Measurements from ENCODE around the gene HBZ.
"Not testable (repeated sequence)": the region's sequence is repeated elsewhere in the genome, so short reads cannot be mapped to it uniquely, and the experiment has no call there.

Gene HBZ

DNA sequence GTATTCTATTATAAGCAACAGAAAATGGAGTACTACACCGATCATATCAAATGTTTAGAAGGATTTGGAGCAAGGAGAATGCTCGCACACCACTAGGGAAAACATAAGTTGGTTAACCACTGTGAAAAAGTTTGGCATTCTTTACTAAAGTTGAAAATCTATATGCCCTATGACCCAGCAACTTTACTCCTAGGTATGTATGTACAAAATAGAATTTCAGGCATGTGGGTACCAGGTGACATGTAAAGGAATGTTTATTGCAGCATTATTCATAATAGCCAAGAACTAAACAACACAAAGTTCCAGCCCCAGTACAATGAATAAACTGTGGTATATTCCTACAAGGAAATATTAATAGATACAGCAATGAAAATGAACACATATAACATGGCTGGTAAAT lies 5.8 kb upstream of the HBZ start:
- no peaks in the 10 kb centered on the region for H4K20me1 ChIP-seq (ENCODE audit: insufficient read depth, low read length)
- no peak overlapping the region for H3K4me2 ChIP-seq (ENCODE audit: low read depth, low read length)
- no peaks in the 10 kb centered on the region for H3K9me3 ChIP-seq (replicated peaks; ENCODE audit: insufficient read depth, low read length)
- no peaks in the 10 kb centered on the region for H3K79me2 ChIP-seq (ENCODE audit: low read length)
- H2AFZ ChIP-seq (ENCODE audit: low read length): no peak overlapping the region
- no peaks in the 10 kb centered on the region for H3F3A ChIP-seq (ENCODE audit: insufficient read depth, low read length)
- no peak for DNase-seq
- TF ChIP-seq, protein P1, sequence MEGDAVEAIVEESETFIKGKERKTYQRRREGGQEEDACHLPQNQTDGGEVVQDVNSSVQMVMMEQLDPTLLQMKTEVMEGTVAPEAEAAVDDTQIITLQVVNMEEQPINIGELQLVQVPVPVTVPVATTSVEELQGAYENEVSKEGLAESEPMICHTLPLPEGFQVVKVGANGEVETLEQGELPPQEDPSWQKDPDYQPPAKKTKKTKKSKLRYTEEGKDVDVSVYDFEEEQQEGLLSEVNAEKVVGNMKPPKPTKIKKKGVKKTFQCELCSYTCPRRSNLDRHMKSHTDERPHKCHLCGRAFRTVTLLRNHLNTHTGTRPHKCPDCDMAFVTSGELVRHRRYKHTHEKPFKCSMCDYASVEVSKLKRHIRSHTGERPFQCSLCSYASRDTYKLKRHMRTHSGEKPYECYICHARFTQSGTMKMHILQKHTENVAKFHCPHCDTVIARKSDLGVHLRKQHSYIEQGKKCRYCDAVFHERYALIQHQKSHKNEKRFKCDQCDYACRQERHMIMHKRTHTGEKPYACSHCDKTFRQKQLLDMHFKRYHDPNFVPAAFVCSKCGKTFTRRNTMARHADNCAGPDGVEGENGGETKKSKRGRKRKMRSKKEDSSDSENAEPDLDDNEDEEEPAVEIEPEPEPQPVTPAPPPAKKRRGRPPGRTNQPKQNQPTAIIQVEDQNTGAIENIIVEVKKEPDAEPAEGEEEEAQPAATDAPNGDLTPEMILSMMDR (IDR thresholded peaks at IDR 0.05; ENCODE audit: low read length): no peak
- TF ChIP-seq EZH2phosphoT487 (IDR thresholded peaks at IDR 0.05; ENCODE audit: low read length) (no peak), EZH2 (optimal IDR thresholded peaks at IDR 0.05; ENCODE audit: low read depth, low read length) (no peak)
- H3K9me2 ChIP-seq (replicated peaks; ENCODE audit: insufficient read depth, low read length): no peaks in the 10 kb centered on the region
- H3K36me3 ChIP-seq (replicated peaks; ENCODE audit: insufficient read depth, low read length): no peaks in the 10 kb centered on the region
- H3K27ac ChIP-seq (ENCODE audit: low read length): no peak overlapping the region
- peaks cover 55% of the 10 kb centered on the region for H3K27me3 ChIP-seq (replicated peaks; ENCODE audit: insufficient read depth, low read length)
- H3K4me3 ChIP-seq (ENCODE audit: low read length): no peak overlapping the region
- H3K9ac ChIP-seq (ENCODE audit: low read length): no peak overlapping the region
- H3K4me1 ChIP-seq (ENCODE audit: low read length): no peaks in the 10 kb centered on the region

DNA sequence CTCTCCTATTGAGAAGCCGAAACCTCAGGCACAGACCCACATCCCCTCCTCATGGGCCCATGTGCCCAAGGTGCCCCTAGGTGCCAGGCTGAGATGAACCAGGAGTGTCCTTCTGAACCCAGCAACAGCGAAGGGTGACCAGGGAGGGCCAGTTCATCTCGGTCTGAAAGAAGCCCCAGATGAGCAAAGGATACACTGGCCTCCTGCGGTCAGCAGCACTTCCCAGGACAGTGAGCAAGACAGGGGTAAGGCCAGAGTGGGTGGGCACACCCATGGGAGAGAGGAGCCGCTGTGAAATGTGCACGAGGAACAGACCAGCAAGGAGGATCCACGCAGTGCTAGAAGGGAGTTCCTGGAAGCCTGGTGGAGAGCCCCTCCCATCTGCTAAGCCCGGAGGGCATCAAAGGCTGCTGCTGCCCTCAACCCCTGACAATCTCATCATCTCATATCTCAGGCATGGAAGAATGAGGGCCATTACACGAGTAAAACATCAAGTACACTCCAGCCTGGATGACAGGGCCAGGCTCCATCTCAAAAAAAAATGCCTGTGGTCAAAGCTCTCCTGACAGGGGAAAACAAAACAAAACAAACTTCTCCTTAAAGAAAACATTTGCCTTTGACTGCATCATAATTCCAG lies 3.3 kb upstream of the HBZ start:
- H3K4me3 ChIP-seq (ENCODE audit: low read length): no peak overlapping the region

DNA sequence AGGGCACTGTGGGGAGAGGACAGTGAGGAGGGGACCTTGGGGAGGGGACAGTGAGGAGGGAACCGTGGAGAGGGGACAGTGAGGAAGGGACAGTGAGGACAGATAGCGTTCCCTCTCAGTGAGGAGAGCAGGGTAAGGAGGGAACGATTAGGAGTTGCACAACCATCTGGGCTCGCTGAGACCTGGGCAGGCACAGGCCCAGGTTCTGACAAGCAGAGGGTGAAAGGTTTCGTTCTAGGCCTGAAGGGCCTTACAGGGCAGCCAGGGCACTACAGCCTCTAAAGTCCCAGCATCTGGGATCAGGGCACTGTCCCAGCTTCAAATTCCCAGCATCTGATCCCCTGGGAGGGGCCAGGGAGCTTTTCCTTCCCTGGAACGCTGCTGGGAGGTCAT lies 681 bp downstream of the HBZ start:
- H3K79me2 ChIP-seq (ENCODE audit: low read length); H3K4me3 ChIP-seq (ENCODE audit: low read length); H3K9ac ChIP-seq (ENCODE audit: low read length); H3K4me2 ChIP-seq (ENCODE audit: low read depth, low read length); H2AFZ ChIP-seq (ENCODE audit: low read length); H3K9me3 ChIP-seq (replicated peaks; ENCODE audit: insufficient read depth, low read length); H3K4me1 ChIP-seq (ENCODE audit: low read length); H3K9me2 ChIP-seq (replicated peaks; ENCODE audit: insufficient read depth, low read length); DNase-seq; H4K20me1 ChIP-seq (ENCODE audit: insufficient read depth, low read length); H3F3A ChIP-seq (ENCODE audit: insufficient read depth, low read length); H3K36me3 ChIP-seq (replicated peaks; ENCODE audit: insufficient read depth, low read length); H3K27ac ChIP-seq (ENCODE audit: low read length): not testable (repeated sequence)
- H3K27me3 ChIP-seq (replicated peaks; ENCODE audit: insufficient read depth, low read length): peaks cover 65% of the 10 kb centered on the region

More for the DNA sequence above, 3.3 kb upstream of the HBZ start:
- Histone ChIP-seq H4K20me1 (ENCODE audit: insufficient read depth, low read length) (no peaks in the 10 kb centered on the region), H3K4me2 (ENCODE audit: low read depth, low read length) (no peak overlapping the region), H3K79me2 (ENCODE audit: low read length) (no peaks in the 10 kb centered on the region), H3K27me3 (replicated peaks; ENCODE audit: insufficient read depth, low read length) (peaks cover 59% of the 10 kb centered on the region), H3K9ac (ENCODE audit: low read length) (no peak overlapping the region), H2AFZ (ENCODE audit: low read length) (no peak overlapping the region), H3K9me3 (replicated peaks; ENCODE audit: insufficient read depth, low read length) (no peaks in the 10 kb centered on the region), H3K9me2 (replicated peaks; ENCODE audit: insufficient read depth, low read length) (no peaks in the 10 kb centered on the region), H3F3A (ENCODE audit: insufficient read depth, low read length) (no peaks in the 10 kb centered on the region), H3K4me1 (ENCODE audit: low read length) (no peaks in the 10 kb centered on the region), H3K36me3 (replicated peaks; ENCODE audit: insufficient read depth, low read length) (no peaks in the 10 kb centered on the region), H3K27ac (ENCODE audit: low read length) (no peak overlapping the region)
- TF ChIP-seq, protein P1 (IDR thresholded peaks at IDR 0.05; ENCODE audit: low read length): no peak
- TF ChIP-seq EZH2 (optimal IDR thresholded peaks at IDR 0.05; ENCODE audit: low read depth, low read length) (no peak), EZH2phosphoT487 (IDR thresholded peaks at IDR 0.05; ENCODE audit: low read length) (no peak)
- no peak for DNase-seq

DNA sequence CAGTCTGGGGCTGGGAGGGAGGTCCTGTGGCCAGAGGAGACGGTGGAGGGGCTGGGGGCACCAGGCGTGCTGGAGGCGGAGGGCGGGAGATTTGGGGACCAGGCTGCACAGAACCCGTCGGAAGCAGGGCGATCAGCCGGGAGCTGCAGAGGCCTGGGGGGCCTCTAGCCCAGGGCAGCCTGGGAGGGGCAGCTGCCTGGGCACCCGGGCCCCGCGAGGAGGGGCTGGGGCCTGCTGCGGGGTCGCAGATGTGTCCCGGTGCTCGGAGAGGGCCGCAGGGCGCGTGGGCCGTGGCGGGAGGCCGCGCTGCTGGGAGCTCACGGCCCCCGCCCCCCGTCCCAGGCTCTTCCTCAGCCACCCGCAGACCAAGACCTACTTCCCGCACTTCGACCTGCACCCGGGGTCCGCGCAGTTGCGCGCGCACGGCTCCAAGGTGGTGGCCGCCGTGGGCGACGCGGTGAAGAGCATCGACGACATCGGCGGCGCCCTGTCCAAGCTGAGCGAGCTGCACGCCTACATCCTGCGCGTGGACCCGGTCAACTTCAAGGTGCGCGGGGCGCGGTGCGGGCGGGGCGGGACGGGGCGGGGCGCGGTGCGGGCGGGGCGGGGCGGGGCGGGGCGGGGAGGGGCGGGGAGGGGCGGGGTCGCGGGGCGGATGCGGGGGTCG lies 1.2 kb downstream of the HBZ start:
- DNase-seq; H3K9ac ChIP-seq (ENCODE audit: low read length); H3K4me2 ChIP-seq (ENCODE audit: low read depth, low read length); H2AFZ ChIP-seq (ENCODE audit: low read length); H3F3A ChIP-seq (ENCODE audit: insufficient read depth, low read length); H3K36me3 ChIP-seq (replicated peaks; ENCODE audit: insufficient read depth, low read length); H3K9me3 ChIP-seq (replicated peaks; ENCODE audit: insufficient read depth, low read length); H3K79me2 ChIP-seq (ENCODE audit: low read length); H4K20me1 ChIP-seq (ENCODE audit: insufficient read depth, low read length); H3K9me2 ChIP-seq (replicated peaks; ENCODE audit: insufficient read depth, low read length); H3K4me3 ChIP-seq (ENCODE audit: low read length); H3K4me1 ChIP-seq (ENCODE audit: low read length); H3K27ac ChIP-seq (ENCODE audit: low read length): not testable (repeated sequence)
- peaks cover 66% of the 10 kb centered on the region for H3K27me3 ChIP-seq (replicated peaks; ENCODE audit: insufficient read depth, low read length)
